Osteocyte (in vitro differentiated cells): ENCODE results near the gene DCAF8L2. TPM values are rescaled to one million over a fixed set of nuclear protein-coding genes. Genes with fewer than 3 reads are reported as not detected.
A peak's percentile ranks its signal among the peaks of the same experiment; 100 is the strongest.
"Not testable (repeated sequence)": the region's sequence is repeated elsewhere in the genome, so short reads cannot be mapped to it uniquely, and the experiment has no call there.

ENCODE experiments used
- DNase-seq: peaks from one replicate; pipeline ENCODE4 v3.0.0; 2021; ENCODE audit warnings: mixed read lengths; ENCODE audit not compliant: unreplicated experiment; ENCODE audit errors: extremely low spot score
- H3K27ac Mint-ChIP-seq: one replicate; pipeline ENCODE4 v1.8.0; 2021; ENCODE audit warnings: mild to moderate bottlenecking, mixed read lengths; ENCODE audit not compliant: unreplicated experiment
- H3K27me3 Mint-ChIP-seq: one replicate; pipeline ENCODE4 v1.8.0; 2021; ENCODE audit warnings: mixed read lengths; ENCODE audit not compliant: unreplicated experiment
- H3K36me3 Mint-ChIP-seq: one replicate; pipeline ENCODE4 v1.8.0; 2021; ENCODE audit warnings: mixed read lengths; ENCODE audit not compliant: unreplicated experiment
- H3K4me1 Mint-ChIP-seq: one replicate; pipeline ENCODE4 v1.8.0; 2021; ENCODE audit warnings: mixed read lengths; ENCODE audit not compliant: unreplicated experiment
- H3K4me3 Mint-ChIP-seq: one replicate; pipeline ENCODE4 v1.8.0; 2021; ENCODE audit warnings: mild to moderate bottlenecking, moderate library complexity, mixed read lengths; ENCODE audit not compliant: unreplicated experiment
- H3K9me3 Mint-ChIP-seq: one replicate; pipeline ENCODE4 v1.8.0; 2021; ENCODE audit warnings: mixed read lengths; ENCODE audit not compliant: unreplicated experiment
- CTCF ChIP-seq: fragments of 200-600 bp; sonication (generic); IDR thresholded peaks from 2 replicates; pipeline ENCODE4 v1.5.0; 2021; ENCODE audit warnings: antibody characterized with exemption, mild to moderate bottlenecking, moderate library complexity
- total RNA-seq: library from RNA; stranded (reverse); gene quantifications from 2 replicates; pipeline ENCODE4 v1.2.1, GENCODE V29; 2021

DCAF8L2 gene
- total RNA-seq, 1 donor from 2014 or later = not detected

GRCh38 chrX:27680726-27681125 lies 90.6 kb downstream of the DCAF8L2 start:
- Mint-ChIP-seq H3K4me1 (no peaks in the 10 kb centered on the region), H3K4me3 (no peak overlapping the region), H3K9me3 (peaks cover 3% of the 10 kb centered on the region), H3K27ac (no peak overlapping the region), H3K27me3 (no peaks in the 10 kb centered on the region), H3K36me3 (no peaks in the 10 kb centered on the region)
- no peak for TF ChIP-seq CTCF
- DNase-seq = no peak

GRCh38 chrX:27683566-27684208 lies 93.5 kb downstream of the DCAF8L2 start:
- TF ChIP-seq CTCF = peak; percentile 35
- H3K36me3 Mint-ChIP-seq, DNase-seq, H3K27me3 Mint-ChIP-seq, H3K4me3 Mint-ChIP-seq, H3K27ac Mint-ChIP-seq, H3K4me1 Mint-ChIP-seq, H3K9me3 Mint-ChIP-seq: not testable (repeated sequence)

- H3K27ac Mint-ChIP-seq = no peak overlapping the region
- H3K4me1 Mint-ChIP-seq = no peaks in the 10 kb centered on the region
- no peak for TF ChIP-seq CTCF
- peaks cover 3% of the 10 kb centered on the region for H3K9me3 Mint-ChIP-seq
- no peaks in the 10 kb centered on the region for H3K27me3 Mint-ChIP-seq
- DNase-seq = no peak
- H3K4me3 Mint-ChIP-seq = no peak overlapping the region
- H3K36me3 Mint-ChIP-seq = no peaks in the 10 kb centered on the region
These were observed 104.5 kb downstream of the DCAF8L2 start for GRCh38 chrX:27694667-27695066.

- H3K4me3 Mint-ChIP-seq = no peak overlapping the region
- H3K27ac Mint-ChIP-seq = no peak overlapping the region
- peaks cover 18% of the 10 kb centered on the region for H3K9me3 Mint-ChIP-seq
- no peaks in the 10 kb centered on the region for H3K4me1 Mint-ChIP-seq
- no peaks in the 10 kb centered on the region for H3K27me3 Mint-ChIP-seq
- H3K36me3 Mint-ChIP-seq = no peaks in the 10 kb centered on the region
- no peak for TF ChIP-seq CTCF
- DNase-seq = no peak
These were observed 116.4 kb downstream of the DCAF8L2 start for GRCh38 chrX:27706526-27706925.

- Mint-ChIP-seq H3K27ac (no peak overlapping the region), H3K4me1 (no peaks in the 10 kb centered on the region), H3K36me3 (no peaks in the 10 kb centered on the region), H3K4me3 (no peak overlapping the region), H3K27me3 (no peaks in the 10 kb centered on the region), H3K9me3 (peaks cover 4% of the 10 kb centered on the region)
- no peak for TF ChIP-seq CTCF
- DNase-seq = no peak
These were observed 125.5 kb downstream of the DCAF8L2 start for GRCh38 chrX:27715610-27716009.
